Omental fat pad (tissue), 4 donors: ENCODE data around the gene KLHDC4. TPM values are rescaled to one million over a fixed set of nuclear protein-coding genes. Genes with fewer than 3 reads are reported as not detected.
"Not testable (repeated sequence)": the region's sequence is repeated elsewhere in the genome, so short reads cannot be mapped to it uniquely, and the experiment has no call there.

Experiments used
- ATAC-seq: fragments of 150-250 bp; one replicate; pipeline ENCODE4 v1.9.1; 2016; ENCODE audit warnings: mild to moderate bottlenecking, moderate library complexity; ENCODE audit not compliant: low FRiP score
- DNase-seq: peaks from one replicate; pipeline ENCODE4 v3.0.0-alpha.2; 2019; ENCODE audit warnings: low spot score
- total RNA-seq, 4 donors: library from RNA; depleted of rRNA; stranded (reverse); fragments of >200 nt; gene quantifications; one replicate each; pipeline ENCODE4 v1.1.0, GENCODE V29; 2016
- TF ChIP-seq, protein P1 (sequence below), 3 donors: fragments of 450-650 bp; IDR thresholded peaks; one replicate each; pipeline ENCODE4 v1.5.1; 2016 to 2017; ENCODE audit warnings: antibody characterized with exemption in 3 of 3, mild to moderate bottlenecking in 3 of 3, moderate library complexity in 2 of 3

Gene KLHDC4
- total RNA-seq, 4 donors from 2014 or later = 21.7 to 53.8 (median 25.5) TPM

DNA sequence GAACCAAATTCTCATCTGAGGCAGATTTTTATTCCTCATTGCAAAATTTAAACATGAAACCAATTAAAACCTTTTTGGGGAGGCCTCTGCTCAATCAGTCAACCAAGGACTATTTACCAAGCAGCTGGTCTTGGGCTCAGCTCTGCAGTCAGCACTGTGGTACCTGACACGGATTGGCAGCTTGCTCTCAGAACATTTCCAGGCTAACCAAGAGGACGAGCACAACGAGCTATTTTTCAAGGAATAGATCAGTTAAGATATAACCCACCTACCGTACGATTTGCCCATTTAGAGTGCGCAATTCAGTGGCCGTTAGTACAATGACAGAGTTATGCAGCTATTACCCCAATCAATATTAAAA lies 26.4 kb upstream of the KLHDC4 start:
- ATAC-seq = no peak
- TF ChIP-seq, protein P1, sequence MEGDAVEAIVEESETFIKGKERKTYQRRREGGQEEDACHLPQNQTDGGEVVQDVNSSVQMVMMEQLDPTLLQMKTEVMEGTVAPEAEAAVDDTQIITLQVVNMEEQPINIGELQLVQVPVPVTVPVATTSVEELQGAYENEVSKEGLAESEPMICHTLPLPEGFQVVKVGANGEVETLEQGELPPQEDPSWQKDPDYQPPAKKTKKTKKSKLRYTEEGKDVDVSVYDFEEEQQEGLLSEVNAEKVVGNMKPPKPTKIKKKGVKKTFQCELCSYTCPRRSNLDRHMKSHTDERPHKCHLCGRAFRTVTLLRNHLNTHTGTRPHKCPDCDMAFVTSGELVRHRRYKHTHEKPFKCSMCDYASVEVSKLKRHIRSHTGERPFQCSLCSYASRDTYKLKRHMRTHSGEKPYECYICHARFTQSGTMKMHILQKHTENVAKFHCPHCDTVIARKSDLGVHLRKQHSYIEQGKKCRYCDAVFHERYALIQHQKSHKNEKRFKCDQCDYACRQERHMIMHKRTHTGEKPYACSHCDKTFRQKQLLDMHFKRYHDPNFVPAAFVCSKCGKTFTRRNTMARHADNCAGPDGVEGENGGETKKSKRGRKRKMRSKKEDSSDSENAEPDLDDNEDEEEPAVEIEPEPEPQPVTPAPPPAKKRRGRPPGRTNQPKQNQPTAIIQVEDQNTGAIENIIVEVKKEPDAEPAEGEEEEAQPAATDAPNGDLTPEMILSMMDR (IDR thresholded peaks at IDR 0.05) = no peak
- no peak for DNase-seq

DNA sequence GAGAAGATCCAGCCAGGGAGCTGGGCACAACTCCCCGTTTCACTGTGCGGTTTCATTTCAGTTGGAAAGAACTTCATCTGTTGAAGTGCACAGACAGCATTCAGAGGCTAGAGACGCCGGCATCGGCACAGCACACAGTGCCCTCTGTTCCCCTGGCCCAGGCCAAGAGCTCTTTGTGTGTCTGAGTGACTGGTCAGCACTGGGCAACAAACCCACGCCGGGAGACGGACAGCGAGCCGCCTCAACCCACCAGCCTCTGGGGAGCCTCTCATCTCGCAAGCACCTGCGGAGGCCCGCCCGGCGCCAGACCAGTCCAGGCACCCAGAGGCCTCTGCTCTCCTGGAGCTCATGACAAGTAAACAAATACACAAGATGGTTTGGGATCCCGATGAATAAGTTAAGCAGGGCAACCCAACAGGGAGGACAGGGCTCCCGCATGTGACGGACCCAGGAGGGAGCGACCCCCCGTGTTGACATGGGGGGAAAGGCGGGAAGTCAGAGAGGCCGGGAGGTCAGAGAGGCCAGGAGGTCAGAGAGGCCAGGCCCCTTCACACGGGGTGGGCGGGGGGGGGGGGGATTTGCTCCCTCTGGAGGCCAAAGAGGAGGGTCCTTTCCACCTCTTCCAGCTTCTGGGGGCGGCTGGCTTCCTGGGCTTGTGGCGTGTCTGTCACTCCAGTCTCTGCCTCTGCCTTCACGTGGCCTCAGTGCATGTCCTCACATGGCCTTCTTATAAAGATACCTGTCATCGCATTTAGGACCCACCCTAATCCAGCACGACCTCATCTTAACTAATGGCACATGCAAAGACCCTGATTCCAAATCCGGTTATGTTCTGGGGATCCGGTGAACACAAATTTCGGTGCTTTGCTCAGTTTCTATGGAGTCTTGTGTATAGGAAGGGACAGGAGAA lies 25.8 kb upstream of the KLHDC4 start:
- DNase-seq (no peak), ATAC-seq (no peak)
- TF ChIP-seq, protein P1 (IDR thresholded peaks at IDR 0.05) = no peak

DNA sequence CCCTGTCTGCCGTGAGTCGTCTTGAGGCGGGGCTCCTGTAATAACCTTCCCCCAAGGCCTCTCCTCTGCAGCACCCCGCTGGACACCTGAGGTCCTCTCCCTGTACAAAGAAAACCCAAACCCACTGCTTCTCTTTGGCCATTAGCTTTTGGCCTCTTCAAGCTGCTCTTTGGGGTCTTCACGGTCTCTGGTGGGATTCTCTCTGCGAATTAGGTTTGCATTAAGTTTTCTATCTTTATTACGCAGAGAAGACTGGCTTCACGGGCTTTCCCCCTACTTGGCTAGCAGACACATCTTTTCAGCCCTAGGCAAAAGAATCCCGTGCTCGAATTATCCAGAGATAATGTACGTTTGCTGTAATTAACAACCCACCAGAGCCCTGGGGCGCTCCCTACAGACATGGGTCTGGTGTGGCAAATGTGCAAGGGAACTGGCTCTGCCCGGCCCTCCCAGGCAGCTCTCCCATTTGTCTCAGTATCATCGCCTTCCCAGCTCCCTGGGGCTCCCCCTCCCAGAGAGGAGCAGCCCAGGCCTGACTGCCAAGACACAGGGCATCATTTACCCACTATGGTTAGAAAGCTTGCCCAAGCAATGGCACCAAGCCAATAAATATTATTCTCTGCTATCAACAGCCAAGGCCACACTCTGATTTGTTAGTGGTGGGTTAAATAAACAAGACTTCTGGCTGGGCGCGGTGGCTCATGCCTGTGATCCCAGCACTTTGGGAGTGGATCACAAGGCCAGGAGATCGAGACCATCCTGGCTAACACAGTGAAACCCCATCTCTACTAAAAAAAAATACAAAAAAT lies 24.7 kb upstream of the KLHDC4 start:
- no peak for DNase-seq
- TF ChIP-seq, protein P1 (IDR thresholded peaks at IDR 0.05) = no peak
- ATAC-seq = no peak

DNA sequence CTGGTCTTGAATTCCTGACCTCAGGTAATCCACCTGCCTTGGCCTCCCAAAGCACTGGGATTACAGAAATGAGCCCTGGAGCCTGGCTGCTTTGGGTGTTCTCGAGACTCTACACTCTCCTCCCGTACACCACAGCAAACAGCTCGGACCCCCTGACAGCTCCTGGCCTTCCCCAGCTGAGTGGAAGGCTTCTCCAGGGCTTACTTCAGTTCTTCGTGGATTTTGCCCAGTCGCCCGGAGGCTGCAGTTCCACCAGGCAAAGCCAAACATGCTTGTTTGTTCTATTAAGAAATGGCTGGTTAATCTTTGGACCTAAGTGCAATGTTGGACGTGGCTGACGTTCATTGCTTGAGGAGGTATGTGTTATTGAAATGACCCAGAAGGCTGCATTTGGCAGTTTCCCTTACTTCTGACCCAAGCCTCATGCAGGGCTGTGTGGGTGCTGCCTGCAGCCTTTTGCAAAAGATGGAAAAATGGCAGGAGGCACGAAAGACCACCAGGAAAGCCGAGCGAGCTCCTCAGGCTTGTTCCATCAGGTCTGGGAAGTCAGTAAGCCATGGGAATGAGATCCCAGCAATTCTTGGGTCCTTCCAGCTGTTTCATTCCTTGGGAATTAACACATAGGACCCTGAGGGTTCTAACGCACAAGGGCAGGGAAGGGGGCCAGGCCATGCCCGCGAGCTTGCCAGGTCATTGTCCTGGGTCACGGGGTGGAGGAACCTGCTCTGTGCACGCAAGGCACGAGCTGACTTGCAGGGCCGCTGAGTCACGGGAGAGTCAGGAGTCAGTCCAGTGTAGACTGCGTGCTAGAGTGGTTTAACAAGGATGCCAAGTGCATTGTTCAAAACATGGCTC lies 23.9 kb upstream of the KLHDC4 start:
- TF ChIP-seq, protein P1 (IDR thresholded peaks at IDR 0.05) = no peak
- ATAC-seq (no peak), DNase-seq (no peak)

DNA sequence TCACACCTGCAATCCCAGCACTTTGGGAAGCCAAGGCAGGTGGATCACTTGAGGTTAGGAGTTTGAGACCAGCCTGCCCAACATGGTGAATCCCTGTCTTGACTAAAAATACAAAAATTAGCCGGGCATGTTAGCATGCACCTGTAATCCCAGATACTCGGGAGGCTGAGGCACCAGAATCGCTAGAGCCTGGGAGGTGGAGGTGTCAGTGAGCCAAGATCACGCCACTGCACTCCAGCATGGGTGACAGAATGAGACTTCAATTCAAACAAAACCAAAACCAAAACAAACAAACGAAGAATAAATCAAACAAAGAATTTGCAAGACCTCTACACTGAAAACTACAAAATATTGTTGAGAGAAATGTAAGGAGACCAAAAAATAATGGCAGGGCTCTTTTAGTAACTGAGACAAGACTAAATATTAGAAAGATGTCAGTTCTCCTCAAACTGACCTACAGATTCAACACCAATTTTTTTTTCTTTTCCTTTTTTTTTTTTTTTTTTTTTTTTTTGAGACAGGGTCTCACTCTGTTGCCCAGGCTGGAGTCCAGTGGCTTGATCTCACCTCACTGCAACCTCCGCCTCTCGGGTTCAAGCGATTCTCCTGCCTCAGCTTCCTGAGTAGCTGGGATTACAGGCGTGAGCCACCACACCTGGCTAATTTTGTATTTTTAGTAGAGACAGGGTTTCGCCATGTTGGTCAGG lies 23.1 kb upstream of the KLHDC4 start:
- not testable (repeated sequence) for ATAC-seq, DNase-seq

DNA sequence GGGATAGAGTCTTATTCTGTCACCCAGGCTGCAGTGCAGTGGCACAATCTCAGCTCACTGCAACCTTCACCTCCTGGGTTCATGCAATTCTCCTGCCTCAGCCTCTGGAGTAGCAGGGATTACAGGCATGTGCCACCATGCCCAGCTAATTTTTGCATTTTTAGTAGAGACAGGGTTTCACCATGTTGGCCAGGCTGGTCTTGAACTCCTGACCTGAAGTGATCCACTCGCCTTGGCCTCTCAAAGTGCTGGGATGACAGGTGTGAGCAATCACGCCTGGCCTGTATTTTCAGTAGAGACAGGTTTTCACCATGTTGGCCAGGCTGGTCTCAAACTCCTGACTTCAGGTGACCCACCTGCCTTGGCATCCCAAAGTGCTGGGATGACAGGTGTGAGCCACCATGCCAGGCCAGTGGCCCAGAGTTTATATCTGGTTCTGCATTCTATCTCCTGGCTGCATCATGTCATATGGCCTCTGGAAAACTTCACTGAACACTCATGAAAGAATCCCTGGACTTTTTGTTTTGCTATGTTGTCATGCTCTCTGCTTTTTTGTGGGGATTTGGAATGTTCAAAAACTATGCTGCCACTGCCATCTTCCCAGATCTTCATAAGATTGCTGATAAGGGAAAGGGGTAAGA lies 21.8 kb upstream of the KLHDC4 start:
- not testable (repeated sequence) for ATAC-seq, DNase-seq

DNA sequence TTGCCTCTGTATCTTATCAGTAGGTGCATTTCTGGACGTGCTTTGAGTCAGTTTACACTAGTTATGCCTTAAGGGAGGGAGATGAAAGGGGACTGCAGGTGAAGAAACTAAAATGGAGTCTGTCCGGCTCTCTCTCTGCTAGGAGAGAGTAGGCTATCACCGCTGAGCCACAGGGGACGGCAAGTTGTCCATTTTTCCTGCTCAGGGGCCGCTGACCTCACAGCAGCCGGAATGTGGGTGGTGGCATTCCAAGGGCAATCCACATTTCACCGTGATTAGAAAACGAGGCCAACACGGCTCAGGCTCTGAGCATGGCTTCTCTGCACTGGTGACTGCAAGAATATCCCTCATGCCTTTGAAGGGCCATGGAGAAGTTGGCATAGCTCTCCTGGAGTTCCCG lies 19.0 kb upstream of the KLHDC4 start:
- TF ChIP-seq, protein P1 (IDR thresholded peaks at IDR 0.05) = no peak
- DNase-seq (no peak), ATAC-seq (no peak)
